Liver (tissue), 9 donors: ENCODE results near the gene SIPA1L3. TPM values are rescaled to one million over a fixed set of nuclear protein-coding genes. Genes with fewer than 3 reads are reported as not detected.
A peak's percentile ranks its signal among the peaks of the same experiment; 100 is the strongest.

Source experiments
- DNase-seq: peaks from one replicate; pipeline ENCODE4 v3.0.0-alpha.2; 2017; ENCODE audit warnings: low spot score
- H3K27ac ChIP-seq, 2 donors: one replicate each; pipeline ENCODE4 v1.7.0; 2013; ENCODE audit warnings: inconsistent platforms in 2 of 2, low read length in 2 of 2, control low read depth in 1 of 2, low read depth in 1 of 2, mild to moderate bottlenecking in 1 of 2
- H3K27me3 ChIP-seq, 4 donors: one replicate each; pipeline versions ENCODE4 v1.6.1 to v1.7.0; 2013; ENCODE audit warnings: low read length in 3 of 4, inconsistent platforms in 1 of 4, mild to moderate bottlenecking in 1 of 4, moderate library complexity in 1 of 4; ENCODE audit not compliant: control insufficient read depth in 4 of 4, insufficient read depth in 4 of 4
- H3K36me3 ChIP-seq, 4 donors: one replicate each; pipeline versions ENCODE4 v1.6.1 to v1.7.0; 2013; ENCODE audit warnings: low read length in 3 of 4, mild to moderate bottlenecking in 3 of 4, low read depth in 1 of 4, moderate library complexity in 1 of 4; ENCODE audit not compliant: control insufficient read depth in 4 of 4, insufficient read depth in 3 of 4
- H3K4me1 ChIP-seq, 4 donors: one replicate each; pipeline versions ENCODE4 v1.6.1 to v1.7.0; 2013; ENCODE audit warnings: low read length in 3 of 4, mild to moderate bottlenecking in 3 of 4, moderate library complexity in 1 of 4; ENCODE audit not compliant: control insufficient read depth in 4 of 4, insufficient read depth in 4 of 4
- H3K4me3 ChIP-seq, 3 donors: one replicate each; pipeline versions ENCODE4 v1.6.1 to v1.7.0; 2013; ENCODE audit warnings: low read length in 3 of 3, control low read depth in 1 of 3, low read depth in 1 of 3, mild to moderate bottlenecking in 1 of 3
- H3K9ac ChIP-seq, 2 donors: one replicate each; pipeline ENCODE4 v1.7.0; 2013; ENCODE audit warnings: low read length in 2 of 2, mild to moderate bottlenecking in 2 of 2, moderate library complexity in 2 of 2, control low read depth in 1 of 2, low read depth in 1 of 2
- H3K9me3 ChIP-seq, 4 donors: one replicate each; pipeline versions ENCODE4 v1.6.1 to v1.7.0; 2013; ENCODE audit warnings: low read length in 3 of 4; ENCODE audit not compliant: control insufficient read depth in 4 of 4
- EGR1 ChIP-seq, 2 donors: IDR thresholded peaks; 2 replicates each; pipeline ENCODE4 v1.6.1; 2016 to 2018; ENCODE audit warnings: antibody characterized with exemption in 2 of 2, low read depth in 2 of 2
- FOXA1 ChIP-seq: IDR thresholded peaks from 2 replicates; pipeline ENCODE4 v1.6.1; 2016; ENCODE audit warnings: antibody characterized with exemption
- FOXA2 ChIP-seq: IDR thresholded peaks from 2 replicates; pipeline ENCODE4 v1.6.1; 2016; ENCODE audit warnings: antibody characterized with exemption
- GABPA ChIP-seq, 2 donors: IDR thresholded peaks in 1 of 2; conservative IDR thresholded peaks in 1 of 2; 2 replicates each; pipeline ENCODE4 v1.6.1; 2016; ENCODE audit warnings: antibody characterized with exemption in 2 of 2, mild to moderate bottlenecking in 1 of 2, moderate library complexity in 1 of 2
- HNF4A ChIP-seq, 2 donors: conservative IDR thresholded peaks; 2 replicates each; pipeline ENCODE4 v1.6.1; 2016; ENCODE audit warnings: antibody characterized with exemption in 2 of 2, mild to moderate bottlenecking in 2 of 2
- HNF4G ChIP-seq: IDR thresholded peaks from 2 replicates; pipeline ENCODE4 v1.6.1; 2016; ENCODE audit warnings: antibody characterized with exemption
- JUND ChIP-seq, 2 donors: IDR thresholded peaks; 2 replicates each; pipeline ENCODE4 v1.6.1; 2016; ENCODE audit warnings: antibody characterized with exemption in 2 of 2
- NR2F2 ChIP-seq: IDR thresholded peaks from 2 replicates; pipeline ENCODE4 v1.6.1; 2016; ENCODE audit warnings: antibody characterized with exemption
- RAD21 ChIP-seq, 2 donors: IDR thresholded peaks; 2 replicates each; pipeline ENCODE4 v1.6.1; 2016; ENCODE audit warnings: antibody characterized with exemption in 2 of 2, mild to moderate bottlenecking in 2 of 2
- RXRA ChIP-seq, 2 donors: IDR thresholded peaks; 2 replicates each; pipeline ENCODE4 v1.6.1; 2017 to 2018; ENCODE audit warnings: antibody characterized with exemption in 2 of 2, mild to moderate bottlenecking in 1 of 2
- SP1 ChIP-seq: IDR thresholded peaks from 2 replicates; pipeline ENCODE4 v1.6.1; 2018; ENCODE audit warnings: antibody characterized with exemption, mild to moderate bottlenecking
- TAF1 ChIP-seq: conservative IDR thresholded peaks from 2 replicates; pipeline ENCODE4 v1.6.1; 2016; ENCODE audit warnings: antibody characterized with exemption, mild to moderate bottlenecking
- YY1 ChIP-seq: IDR thresholded peaks from 2 replicates; pipeline ENCODE4 v1.6.1; 2016; ENCODE audit warnings: antibody characterized with exemption, mild to moderate bottlenecking
- ZBTB33 ChIP-seq: IDR thresholded peaks from 2 replicates; pipeline ENCODE4 v1.6.1; 2016; ENCODE audit warnings: antibody characterized with exemption
- WGBS: extraction: QIAGEN DNeasy Blood & Tissue Kit; methylation state at CpG from one replicate; pipeline ENCODE4 v1.1.7; 2013; 5-methylcytosine and 5-hydroxymethylcytosine counted together
- polyA plus RNA-seq, 2 donors: library from polyadenylated mRNA; stranded (reverse) in 1 of 2; unstranded in 1 of 2; fragments of 200-250 nt in 1 of 2; fragments of >200 nt in 1 of 2; fragmentation: Nextera tagmentation in 1 of 2; extraction: Ambion mirVana in 1 of 2; gene quantifications; one replicate each; pipeline versions ENCODE4 v1.2.1 to v1.2.3, GENCODE V29; 2013 to 2015
- total RNA-seq, 2 donors: library from RNA; depleted of rRNA; stranded (reverse); fragments of >200 nt; gene quantifications; one replicate each; pipeline ENCODE4 v1.2.3, GENCODE V29; 2014
- TF ChIP-seq, protein P1 (sequence below): fragments of 150-350 bp; IDR thresholded peaks from 2 replicates; pipeline ENCODE4 v1.5.1; 2017; ENCODE audit warnings: improper control_type of control experiment, low read depth, low read length; ENCODE audit not compliant: missing input control
- TF ChIP-seq, protein P2 (sequence below): IDR thresholded peaks from 2 replicates; pipeline ENCODE4 v1.6.1; 2016; ENCODE audit warnings: antibody characterized with exemption
- TF ChIP-seq, protein P3 (sequence below): IDR thresholded peaks from 2 replicates; pipeline ENCODE4 v1.6.1; 2016; ENCODE audit warnings: antibody characterized with exemption
- donor health status: healthy.
- donor health status: healthy.
- donor health status: healthy.
- donor health status: healthy.
- donor health status: healthy.

Gene SIPA1L3
- total and polyA plus RNA-seq, 4 donors = 2.4 to 10.0 (median 4.4) TPM

DNA sequence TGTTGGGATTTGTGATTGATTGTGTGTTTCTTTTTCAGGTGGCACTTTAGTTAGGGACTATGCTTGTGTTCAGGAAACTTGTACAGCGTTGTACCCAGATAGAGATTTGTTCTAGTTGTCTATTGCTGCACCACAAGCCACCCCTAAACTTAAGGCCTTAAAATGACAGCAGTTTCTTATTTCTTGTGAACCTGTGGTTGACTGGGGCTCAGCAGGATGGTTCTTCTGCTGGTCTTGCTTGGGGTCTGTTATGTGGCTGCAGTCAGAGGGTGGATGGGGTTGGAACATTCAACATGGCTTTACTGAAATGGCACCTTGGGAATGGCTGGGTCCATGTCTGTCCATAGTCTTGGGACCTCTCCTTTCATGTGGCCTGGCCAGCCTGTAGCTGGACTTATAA lies 28.3 kb downstream of the SIPA1L3 start:
- Histone ChIP-seq H3K9ac (no peak overlapping the region), H3K27ac (no peak overlapping the region), H3K9me3 (peaks cover 0 to 2% (median 0%) of the 10 kb centered on the region in 4 donors), H3K4me1 (peaks cover 10 to 60% (median 48%) of the 10 kb centered on the region in 4 donors), H3K4me3 (no peak overlapping the region), H3K27me3 (no peaks in the 10 kb centered on the region), H3K36me3 (no peaks in the 10 kb centered on the region)
- DNase-seq = no peak
- TF ChIP-seq GABPA (IDR thresholded peaks at IDR 0.05 in 1 of 2, conservative IDR thresholded peaks at IDR 0.05 in 1 of 2) (no peak), EGR1 (IDR thresholded peaks at IDR 0.05; ENCODE audit: low read depth in 2 of 2) (no peak), FOXA2 (no peak), JUND (IDR thresholded peaks at IDR 0.05) (no peak), HNF4G (no peak), NR2F2 (no peak), RXRA (IDR thresholded peaks at IDR 0.05) (no peak), FOXA1 (no peak), TAF1 (no peak), SP1 (no peak), ZBTB33 (no peak), HNF4A (conservative IDR thresholded peaks at IDR 0.05) (no peak), YY1 (no peak)
- TF ChIP-seq, protein P1, sequence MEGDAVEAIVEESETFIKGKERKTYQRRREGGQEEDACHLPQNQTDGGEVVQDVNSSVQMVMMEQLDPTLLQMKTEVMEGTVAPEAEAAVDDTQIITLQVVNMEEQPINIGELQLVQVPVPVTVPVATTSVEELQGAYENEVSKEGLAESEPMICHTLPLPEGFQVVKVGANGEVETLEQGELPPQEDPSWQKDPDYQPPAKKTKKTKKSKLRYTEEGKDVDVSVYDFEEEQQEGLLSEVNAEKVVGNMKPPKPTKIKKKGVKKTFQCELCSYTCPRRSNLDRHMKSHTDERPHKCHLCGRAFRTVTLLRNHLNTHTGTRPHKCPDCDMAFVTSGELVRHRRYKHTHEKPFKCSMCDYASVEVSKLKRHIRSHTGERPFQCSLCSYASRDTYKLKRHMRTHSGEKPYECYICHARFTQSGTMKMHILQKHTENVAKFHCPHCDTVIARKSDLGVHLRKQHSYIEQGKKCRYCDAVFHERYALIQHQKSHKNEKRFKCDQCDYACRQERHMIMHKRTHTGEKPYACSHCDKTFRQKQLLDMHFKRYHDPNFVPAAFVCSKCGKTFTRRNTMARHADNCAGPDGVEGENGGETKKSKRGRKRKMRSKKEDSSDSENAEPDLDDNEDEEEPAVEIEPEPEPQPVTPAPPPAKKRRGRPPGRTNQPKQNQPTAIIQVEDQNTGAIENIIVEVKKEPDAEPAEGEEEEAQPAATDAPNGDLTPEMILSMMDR = no peak
- TF ChIP-seq, protein P2, sequence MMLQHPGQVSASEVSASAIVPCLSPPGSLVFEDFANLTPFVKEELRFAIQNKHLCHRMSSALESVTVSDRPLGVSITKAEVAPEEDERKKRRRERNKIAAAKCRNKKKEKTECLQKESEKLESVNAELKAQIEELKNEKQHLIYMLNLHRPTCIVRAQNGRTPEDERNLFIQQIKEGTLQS = no peak
- TF ChIP-seq, protein P3, sequence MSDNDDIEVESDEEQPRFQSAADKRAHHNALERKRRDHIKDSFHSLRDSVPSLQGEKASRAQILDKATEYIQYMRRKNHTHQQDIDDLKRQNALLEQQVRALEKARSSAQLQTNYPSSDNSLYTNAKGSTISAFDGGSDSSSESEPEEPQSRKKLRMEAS = no peak
- 98% methylated on average over 1 of the region's 1 CpG for WGBS

DNA sequence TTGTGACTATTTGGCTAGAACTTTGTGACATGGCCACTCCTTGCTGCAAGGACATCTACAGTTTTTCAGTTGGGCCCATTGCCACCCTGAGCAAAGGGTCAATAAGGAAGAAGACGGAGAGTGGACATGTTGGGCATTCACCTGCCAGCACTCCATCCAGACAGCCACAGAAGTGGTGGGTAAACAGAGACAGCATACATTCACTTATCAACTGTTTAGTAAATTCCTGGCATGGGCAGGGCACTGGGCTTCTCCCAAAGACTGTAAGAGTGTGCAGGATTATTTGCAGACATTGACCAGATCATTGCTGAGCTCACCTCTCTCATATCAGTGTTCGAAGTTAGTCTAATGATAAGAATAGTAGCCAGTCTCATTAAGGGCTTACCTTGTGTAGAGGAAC lies 29.2 kb downstream of the SIPA1L3 start:
- H3K9ac ChIP-seq = no peak overlapping the region
- no peak overlapping the region for H3K4me3 ChIP-seq
- 26% methylated on average over 2 of the region's 2 CpGs for WGBS
- peaks cover 0 to 2% (median 0%) of the 10 kb centered on the region in 4 donors for H3K9me3 ChIP-seq
- peaks cover 9 to 56% (median 47%) of the 10 kb centered on the region in 4 donors for H3K4me1 ChIP-seq
- H3K36me3 ChIP-seq = no peaks in the 10 kb centered on the region
- TF ChIP-seq RAD21 (IDR thresholded peaks at IDR 0.05) = no peak
- no peak for TF ChIP-seq HNF4G
- TF ChIP-seq GABPA (IDR thresholded peaks at IDR 0.05 in 1 of 2, conservative IDR thresholded peaks at IDR 0.05 in 1 of 2) = peak in 1 of 2 donors; percentile 10
- TF ChIP-seq JUND (IDR thresholded peaks at IDR 0.05) = no peak
- peak in 1 of 2 donors; percentile 57 for TF ChIP-seq HNF4A (conservative IDR thresholded peaks at IDR 0.05)
- peak in 1 of 2 donors; percentile 62 for TF ChIP-seq RXRA (IDR thresholded peaks at IDR 0.05)
- TF ChIP-seq, protein P2 = no peak
- H3K27me3 ChIP-seq = no peaks in the 10 kb centered on the region
- H3K27ac ChIP-seq = peak overlapping the region; percentile 2 to 21
- no peak for DNase-seq
